ENCODE measurements around the gene ETFB. TPM values are rescaled to one million over a fixed set of nuclear protein-coding genes. Genes with fewer than 3 reads are reported as not detected.

The ETFB gene
- total and polyA plus RNA-seq, 9 of the 15 experiments (the other 6 are each of a cell fraction or from before 2014, with no cell fraction given): 18.1 to 143 (median 96.1) TPM

GRCh38 chr19:51407511-51408131 is 41.4 kb upstream of the ETFB start (continued):
- TF ChIP-seq THAP12 (CRISPR knock-in tag; IDR thresholded peaks at IDR 0.05) (no peak), KHSRP (IDR thresholded peaks at IDR 0.05) (no peak), CTBP1 (IDR thresholded peaks at IDR 0.05; ENCODE audit: borderline replicate concordance) (peak; percentile 57; the same call in 1 of the 2 replicates), KLF16 (IDR thresholded peaks at IDR 0.05) (peak; percentile 49; the same call in 1 of the 2 replicates), FOSL1 (tag; conservative IDR thresholded peaks at IDR 0.05) (0 out of 2 replicates have a peak, but pooled peaks have one; percentile 34), E2F6 (IDR thresholded peaks at IDR 0.05; ENCODE audit: borderline replicate concordance in 1 of 2, extremely low read depth in 1 of 2, insufficient read depth in 1 of 2, insufficient read length in 1 of 2, low read depth in 1 of 2, low read length in 1 of 2, poor library complexity in 1 of 2, severe bottlenecking in 1 of 2) (no peak), ARID2 (IDR thresholded peaks at IDR 0.05) (0 out of 2 replicates have a peak, but pooled peaks have one; percentile 25), ZFP30 (CRISPR knock-in tag; IDR thresholded peaks at IDR 0.05; ENCODE audit: borderline replicate concordance) (no peak), PHF20 (IDR thresholded peaks at IDR 0.05; ENCODE audit: partially characterized antibody) (no peak), ETV5 (CRISPR knock-in tag; IDR thresholded peaks at IDR 0.05; ENCODE audit: low read depth) (no peak), THRB (CRISPR knock-in tag; conservative IDR thresholded peaks at IDR 0.05) (no peak), ZNF436 (CRISPR knock-in tag; IDR thresholded peaks at IDR 0.05) (no peak), FOXK2 (conservative IDR thresholded peaks at IDR 0.05 in 1 of 2, IDR thresholded peaks at IDR 0.05 in 1 of 2; ENCODE audit: low read depth in 2 of 2) (no peak), THAP7 (CRISPR knock-in tag; IDR thresholded peaks at IDR 0.05) (no peak), ZNF12 (CRISPR knock-in tag; IDR thresholded peaks at IDR 0.05) (no peak), TEAD2 (tag; IDR thresholded peaks at IDR 0.05) (no peak), MLLT1 (IDR thresholded peaks at IDR 0.05) (no peak), ATF1 (CRISPR knock-in tag; IDR thresholded peaks at IDR 0.05) (no peak), ATF1 (tag; IDR thresholded peaks at IDR 0.05) (peak; percentile 53), ZFP36 (IDR thresholded peaks at IDR 0.05; ENCODE audit: low read depth, low read length, partially characterized antibody) (peak; percentile 77), NFXL1 (CRISPR knock-in tag; IDR thresholded peaks at IDR 0.05) (no peak), LCOR (CRISPR knock-in tag; IDR thresholded peaks at IDR 0.05) (no peak), ZNF79 (CRISPR knock-in tag; IDR thresholded peaks at IDR 0.05; ENCODE audit: low read depth) (no peak)

Data from K562 (cell line).